ENCODE measurements around the gene FCHSD2.

FCHSD2 gene

GRCh38 chr11:72955466-72955865 is 186.7 kb downstream of the FCHSD2 start:
- Histone ChIP-seq H3F3A (ENCODE audit: insufficient read depth, low read length) (no peaks in the 10 kb centered on the region), H3K79me2 (ENCODE audit: insufficient read depth, low read length) (no peaks in the 10 kb centered on the region), H3K9me3 (ENCODE audit: low read length) (no peaks in the 10 kb centered on the region), H3K4me1 (ENCODE audit: insufficient read depth, low read length, severe bottlenecking) (peaks cover 21% of the 10 kb centered on the region), H2AFZ (ENCODE audit: low read length) (no peak overlapping the region), H4K20me1 (ENCODE audit: insufficient read depth, low read length) (no peaks in the 10 kb centered on the region), H3K36me3 (ENCODE audit: insufficient read depth, low read length) (peaks cover 28% of the 10 kb centered on the region), H3K27me3 (ENCODE audit: insufficient read depth, low read length) (no peaks in the 10 kb centered on the region), H3K4me3 (ENCODE audit: low read depth, low read length, poor library complexity, severe bottlenecking) (no peak overlapping the region), H3K27ac (ENCODE audit: low read depth, low read length, poor library complexity, severe bottlenecking) (no peak overlapping the region), H3K4me2 (ENCODE audit: low read length) (no peak overlapping the region), H3K9ac (ENCODE audit: low read length) (no peak overlapping the region), H3K9me2 (ENCODE audit: low read depth, low read length) (no peaks in the 10 kb centered on the region)
- TF ChIP-seq CTCF (IDR thresholded peaks at IDR 0.05; ENCODE audit: low read length) = no peak
- TF ChIP-seq EZH2 (IDR thresholded peaks at IDR 0.05; ENCODE audit: borderline replicate concordance, low read length) = no peak

GRCh38 chr11:72954860-72955259 is 187.3 kb downstream of the FCHSD2 start:
- Histone ChIP-seq H3K4me1 (ENCODE audit: insufficient read depth, low read length, severe bottlenecking) (peaks cover 21% of the 10 kb centered on the region), H4K20me1 (ENCODE audit: insufficient read depth, low read length) (no peaks in the 10 kb centered on the region), H3K36me3 (ENCODE audit: insufficient read depth, low read length) (peaks cover 22% of the 10 kb centered on the region), H3K27me3 (ENCODE audit: insufficient read depth, low read length) (no peaks in the 10 kb centered on the region), H3K27ac (ENCODE audit: low read depth, low read length, poor library complexity, severe bottlenecking) (no peak overlapping the region), H3K9ac (ENCODE audit: low read length) (no peak overlapping the region), H3K4me2 (ENCODE audit: low read length) (no peak overlapping the region), H3K79me2 (ENCODE audit: insufficient read depth, low read length) (0 out of 2 replicates have a peak, but pooled peaks cover 4% of the 10 kb centered on the region), H3K9me3 (ENCODE audit: low read length) (no peaks in the 10 kb centered on the region), H3F3A (ENCODE audit: insufficient read depth, low read length) (no peaks in the 10 kb centered on the region), H3K9me2 (ENCODE audit: low read depth, low read length) (no peaks in the 10 kb centered on the region), H2AFZ (ENCODE audit: low read length) (no peak overlapping the region), H3K4me3 (ENCODE audit: low read depth, low read length, poor library complexity, severe bottlenecking) (no peak overlapping the region)
- TF ChIP-seq EZH2 (IDR thresholded peaks at IDR 0.05; ENCODE audit: borderline replicate concordance, low read length) (no peak), CTCF (IDR thresholded peaks at IDR 0.05; ENCODE audit: low read length) (no peak)

GRCh38 chr11:72953637-72954036 is 188.5 kb downstream of the FCHSD2 start:
- Histone ChIP-seq H3K4me2 (ENCODE audit: low read length) (no peak overlapping the region), H3K36me3 (ENCODE audit: insufficient read depth, low read length) (peaks cover 17% of the 10 kb centered on the region), H3K9me2 (ENCODE audit: low read depth, low read length) (no peaks in the 10 kb centered on the region), H3K9ac (ENCODE audit: low read length) (no peak overlapping the region), H3K27ac (ENCODE audit: low read depth, low read length, poor library complexity, severe bottlenecking) (no peak overlapping the region), H3K27me3 (ENCODE audit: insufficient read depth, low read length) (no peaks in the 10 kb centered on the region), H3K79me2 (ENCODE audit: insufficient read depth, low read length) (0 out of 2 replicates have a peak, but pooled peaks cover 5% of the 10 kb centered on the region), H3K9me3 (ENCODE audit: low read length) (no peaks in the 10 kb centered on the region), H4K20me1 (ENCODE audit: insufficient read depth, low read length) (no peaks in the 10 kb centered on the region), H3K4me1 (ENCODE audit: insufficient read depth, low read length, severe bottlenecking) (peaks cover 21% of the 10 kb centered on the region), H2AFZ (ENCODE audit: low read length) (no peak overlapping the region), H3F3A (ENCODE audit: insufficient read depth, low read length) (no peaks in the 10 kb centered on the region), H3K4me3 (ENCODE audit: low read depth, low read length, poor library complexity, severe bottlenecking) (no peak overlapping the region)
- TF ChIP-seq EZH2 (IDR thresholded peaks at IDR 0.05; ENCODE audit: borderline replicate concordance, low read length) (no peak), CTCF (IDR thresholded peaks at IDR 0.05; ENCODE audit: low read length) (no peak)

Data from OCI-LY1 (cell line).